HepG2 (cell line): ENCODE data around the gene DAPK3. TPM values are rescaled to one million over a fixed set of nuclear protein-coding genes. Genes with fewer than 3 reads are reported as not detected.

Experiments used
- ATAC-seq: fragments of 200-7000 bp; cut with Tn5 transposase; 3 replicates; pipeline ENCODE4 v1.9.1; 2020; ENCODE audit warnings: mild to moderate bottlenecking, moderate library complexity
- BruUV-seq: library from RNA; stranded (reverse); fragments of 400-500 nt; replicated peaks from 2 replicates; lab custom pipeline; 2021; lab: Mats Ljungman, UMichigan
- CTCF ChIA-PET: fragments of 300-600 bp; formaldehyde crosslinking; extraction: SDS; loops from one replicate; lab custom pipeline; 2021; ENCODE audit warnings: low total read pairs, inconsistent platforms, low intra/inter-chr PET ratio; lab: Yijun Ruan, JAX
- POLR2A ChIA-PET: fragments of 350-600 bp; sonication (Branson Sonifier 250); formaldehyde crosslinking; loops from one replicate; lab custom pipeline; 2020; ENCODE audit warnings: antibody characterized with exemption, inconsistent platforms; lab: Yijun Ruan, JAX
- DNase-seq: peaks from one replicate; pipeline ENCODE4 v3.0.0-alpha.2; 2015; ENCODE audit warnings: low spot score
- FAIRE-seq: peaks from 3 replicates; lab custom pipeline; 2011; peaks lifted over from hg19 to GRCh38; lab: Jason Lieb, UNC
- H2AFZ ChIP-seq: one replicate; pipeline ENCODE4 v1.6.1; 2011; ENCODE audit warnings: low read length, inconsistent platforms
- H3K27ac ChIP-seq: fragments of 300-600 bp; 3 replicates; pipeline ENCODE4 v1.8.0; 2011; ENCODE audit warnings: mixed run types, mild to moderate bottlenecking, mixed read lengths, low read length, inconsistent platforms; ENCODE audit not compliant: insufficient read depth; ENCODE audit errors: extremely low read length
- H3K27me3 ChIP-seq, 2 experiments: fragments of 200-600 bp in 1 of 2; 2 replicates in 1 of 2; 3 replicates in 1 of 2; pipeline versions ENCODE4 v1.6.0 to v1.8.0; 2011; ENCODE audit warnings: low read length in 2 of 2, mild to moderate bottlenecking in 2 of 2, moderate library complexity in 2 of 2, inconsistent platforms in 1 of 2; ENCODE audit not compliant: insufficient read depth in 2 of 2, control insufficient read depth in 1 of 2
- H3K36me3 ChIP-seq, 2 experiments: fragments of 200-600 bp in 1 of 2; replicated peaks in 1 of 2; 2 replicates in 1 of 2; 3 replicates in 1 of 2; pipeline versions ENCODE4 v1.5.1 to v1.8.0; 2011; ENCODE audit warnings: low read length in 2 of 2, inconsistent platforms in 1 of 2; ENCODE audit not compliant: insufficient read depth in 2 of 2, control insufficient read depth in 1 of 2
- H3K4me1 ChIP-seq: 2 replicates; pipeline ENCODE4 v1.5.1; 2012; ENCODE audit warnings: low read length, inconsistent platforms; ENCODE audit not compliant: insufficient read depth
- H3K4me2 ChIP-seq: 2 replicates; pipeline ENCODE4 v1.6.0; 2011; ENCODE audit warnings: low read depth, low read length, inconsistent platforms
- H3K4me3 ChIP-seq, 3 experiments: fragments of 200-600 bp in 1 of 3; sonication (generic), shearing (Covaris generic) in 1 of 3; replicated peaks in 1 of 3; 2 replicates each; pipeline ENCODE4 v1.5.1; 2011 to 2016; ENCODE audit warnings: low read length in 3 of 3, inconsistent platforms in 2 of 3, low read depth in 2 of 3, mild to moderate bottlenecking in 2 of 3, control low read depth in 1 of 3, mixed read lengths in 1 of 3; ENCODE audit not compliant: insufficient read depth in 1 of 3
- H3K79me2 ChIP-seq: one replicate; pipeline ENCODE4 v1.6.1; 2011; ENCODE audit warnings: low read length, inconsistent platforms; ENCODE audit not compliant: insufficient read depth
- H3K9ac ChIP-seq: 2 replicates; pipeline ENCODE4 v1.6.0; 2011; ENCODE audit warnings: mild to moderate bottlenecking, low read depth, low read length, inconsistent platforms; ENCODE audit not compliant: insufficient read depth
- H3K9me3 ChIP-seq: 2 replicates; pipeline ENCODE4 v1.5.1; 2012; ENCODE audit warnings: mild to moderate bottlenecking, low read length
- H4K20me1 ChIP-seq: 2 replicates; pipeline ENCODE4 v1.6.0; 2011; ENCODE audit warnings: inconsistent platforms, mild to moderate bottlenecking, low read length, moderate library complexity; ENCODE audit not compliant: insufficient read depth
- ATF6 ChIP-seq: sonication (generic); formaldehyde crosslinking; conservative IDR thresholded peaks from 2 replicates; pipeline ENCODE4 v1.4.0; 2020; ENCODE audit warnings: missing genetic modification reagents
- CAMTA2 ChIP-seq: sonication (generic); formaldehyde crosslinking; IDR thresholded peaks from 2 replicates; pipeline ENCODE4 v1.4.0; 2020; ENCODE audit warnings: mild to moderate bottlenecking, missing genetic modification reagents, borderline replicate concordance
- CHD2 ChIP-seq: IDR thresholded peaks from 2 replicates; pipeline ENCODE4 v1.6.1; 2011; ENCODE audit warnings: low read depth, low read length, improper control_type of control experiment
- FUBP1 ChIP-seq: sonication (generic); formaldehyde crosslinking; IDR thresholded peaks from 2 replicates; pipeline ENCODE4 v1.5.1; 2020; ENCODE audit warnings: missing genetic modification reagents, mild to moderate bottlenecking, borderline replicate concordance
- NFIC ChIP-seq: IDR thresholded peaks from 2 replicates; pipeline ENCODE4 v1.6.1; 2012; ENCODE audit warnings: mild to moderate bottlenecking, low read length, inconsistent platforms
- SP5 ChIP-seq: IDR thresholded peaks from 2 replicates; pipeline ENCODE4 v1.6.1; 2016; ENCODE audit warnings: low read depth, borderline replicate concordance
- THYN1 ChIP-seq: sonication (generic); formaldehyde crosslinking; IDR thresholded peaks from 2 replicates; pipeline ENCODE4 v1.8.1; 2023; ENCODE audit warnings: low read depth, mild to moderate bottlenecking, moderate library complexity, missing genetic modification reagents, borderline replicate concordance
- ZBTB8A ChIP-seq: sonication (generic); formaldehyde crosslinking; IDR thresholded peaks from 2 replicates; pipeline ENCODE4 v1.4.0; 2020; ENCODE audit warnings: mild to moderate bottlenecking, low read depth, missing genetic modification reagents, borderline replicate concordance
- ZMAT5 ChIP-seq: sonication (generic); formaldehyde crosslinking; IDR thresholded peaks from 2 replicates; pipeline ENCODE4 v1.5.0; 2020; ENCODE audit warnings: mild to moderate bottlenecking, low read depth, missing genetic modification reagents, borderline replicate concordance
- ZNF143 ChIP-seq: sonication (generic); formaldehyde crosslinking; IDR thresholded peaks from 2 replicates; pipeline ENCODE4 v1.4.0; 2020; ENCODE audit warnings: missing genetic modification reagents
- ZNF280B ChIP-seq: sonication (generic); formaldehyde crosslinking; IDR thresholded peaks from 2 replicates; pipeline ENCODE4 v1.5.0; 2020; ENCODE audit warnings: missing genetic modification reagents, mild to moderate bottlenecking, borderline replicate concordance
- ZNF510 ChIP-seq: sonication (generic); formaldehyde crosslinking; IDR thresholded peaks from 2 replicates; pipeline ENCODE4 v1.4.0; 2020; ENCODE audit warnings: low read depth, mild to moderate bottlenecking, missing genetic modification reagents
- ZNF576 ChIP-seq: sonication (generic); formaldehyde crosslinking; IDR thresholded peaks from 2 replicates; pipeline ENCODE4 v1.4.0; 2020; ENCODE audit warnings: mild to moderate bottlenecking, missing genetic modification reagents
- ZNF629 ChIP-seq: sonication (generic); formaldehyde crosslinking; conservative IDR thresholded peaks from 2 replicates; pipeline ENCODE4 v1.5.0; 2020; ENCODE audit warnings: missing genetic modification reagents
- ZNF720 ChIP-seq: sonication (generic); formaldehyde crosslinking; IDR thresholded peaks from 2 replicates; pipeline ENCODE4 v1.4.0; 2020; ENCODE audit warnings: missing genetic modification reagents
- WGBS: methylation state at CpG from one replicate; pipeline ENCODE4 v1.1.6; 2017; ENCODE audit warnings: low lambda C conversion rate; 5-methylcytosine and 5-hydroxymethylcytosine counted together
- in situ Hi-C: cut with HindIII; loops from 2 replicates; pipeline ENCODE4 v1.10.0; 2017; ENCODE audit warnings: low pct_unique_long_range_greater_than_20kb; ENCODE audit not compliant: extremely low pct_ligation_motif_present
- intact Hi-C: fragments of 100-400 bp; cut with micrococcal nuclease; formaldehyde crosslinking; loops from one replicate; pipeline ENCODE4 v1.10.0; 2022; ENCODE audit not compliant: unreplicated experiment
- polyA plus RNA-seq, 8 experiments: library from polyadenylated mRNA; depleted of rRNA in 3 of 8; stranded (reverse) in 7 of 8; unstranded in 1 of 8; fragments of >200 nt; fragmentation: Illumina TruSeq in 4 of 8; extraction: Trizol in 4 of 8; gene quantifications; 2 replicates each; pipeline versions ENCODE4 v1.2.1 to v1.2.3, GENCODE V29; 2011 to 2016; ENCODE audit warnings: low read depth in 4 of 8, missing spikeins in 1 of 8, mixed read lengths in 1 of 8; ENCODE audit not compliant: insufficient read depth in 1 of 8
- total RNA-seq, 5 experiments: library from RNA; depleted of rRNA; stranded (reverse); fragments of >200 nt; fragmentation: Illumina TruSeq; extraction: Trizol; gene quantifications; 2 replicates each; pipeline ENCODE4 v1.2.3, GENCODE V29; 2016; ENCODE audit warnings: low read depth in 1 of 5

DAPK3 gene
- total and polyA plus RNA-seq, 2 of the 13 experiments (the other 11 are each of a cell fraction or from before 2014, with no cell fraction given), result 30.5 to 37.3 TPM

GRCh38 chr19:3914199-3914598 is 56.7 kb downstream of the DAPK3 start:
- POLR2A ChIA-PET, result no interaction called here
- H3K4me2 ChIP-seq, result no peak overlapping the region
- H2AFZ ChIP-seq, result no peak overlapping the region

GRCh38 chr19:3910105-3910504 is 60.8 kb downstream of the DAPK3 start:
- POLR2A ChIA-PET, result no interaction called here
- Histone ChIP-seq H3K9me3 (peaks cover 4% of the 10 kb centered on the region; the same call in 1 of the 2 replicates), H2AFZ (no peak overlapping the region), H3K27me3 (peaks cover 2 to 19% of the 10 kb centered on the region in 2 experiments; a peak in 4 of 5 replicates), H3K79me2 (no peaks in the 10 kb centered on the region), H3K36me3 (no peaks in the 10 kb centered on the region), H3K4me2 (no peak overlapping the region), H3K4me3 (no peak overlapping the region), H4K20me1 (no peaks in the 10 kb centered on the region), H3K4me1 (no peaks in the 10 kb centered on the region), H3K9ac (no peak overlapping the region), H3K27ac (no peak overlapping the region)
- TF ChIP-seq ATF6 (CRISPR knock-in tag) (no peak), FUBP1 (CRISPR knock-in tag) (no peak), ZNF720 (no peak), ZNF510 (CRISPR knock-in tag) (no peak), ZNF576 (CRISPR knock-in tag) (no peak), SP5 (CRISPR knock-in tag) (no peak), ZNF280B (CRISPR knock-in tag) (no peak), NFIC (no peak), ZMAT5 (no peak), ZNF629 (no peak)
- FAIRE-seq (no peak), ATAC-seq (no peak), DNase-seq (no peak)
- intact Hi-C loops (no loop called here), in situ Hi-C loops (no loop called here)
- 100% methylated on average over 1 of the region's 1 CpG for WGBS
- no TSS peak for BruUV-seq
- CTCF ChIA-PET, result no interaction called here

More at GRCh38 chr19:3914199-3914598, 56.7 kb downstream of the DAPK3 start:
- in situ Hi-C loops, result no loop called here
- no peak for DNase-seq
- Histone ChIP-seq H3K27me3 (no peaks in the 10 kb centered on the region), H3K36me3 (no peaks in the 10 kb centered on the region), H3K9me3 (peaks cover 4% of the 10 kb centered on the region; the same call in 1 of the 2 replicates), H3K27ac (no peak overlapping the region), H3K4me1 (no peaks in the 10 kb centered on the region), H4K20me1 (no peaks in the 10 kb centered on the region), H3K4me3 (no peak overlapping the region), H3K79me2 (no peaks in the 10 kb centered on the region), H3K9ac (no peak overlapping the region)
- no peak for ATAC-seq
- CTCF ChIA-PET, result no interaction called here
- no TSS peak for BruUV-seq
- TF ChIP-seq ZNF143 (CRISPR knock-in tag), result 0 out of 2 replicates have a peak, but pooled peaks have one; percentile 25
- TF ChIP-seq ZBTB8A (CRISPR knock-in tag), result no peak
- no peak for TF ChIP-seq THYN1 (CRISPR knock-in tag)
- no peak for TF ChIP-seq CAMTA2 (CRISPR knock-in tag)
- peak; percentile 84 for TF ChIP-seq CHD2
- WGBS, result 54% methylated on average over 9 of the region's 9 CpGs
- FAIRE-seq, result no peak
- intact Hi-C loops, result no loop called here
